Measurements from ENCODE around the gene STIM2.

STIM2 gene

GRCh38 chr4:26962720-26963119, 102.1 kb downstream of the STIM2 start:
- H3K27ac ChIP-seq: no peak overlapping the region
- TF ChIP-seq CTCF (conservative IDR thresholded peaks at IDR 0.05): no peak
- no peak for TF ChIP-seq ZFX (IDR thresholded peaks at IDR 0.05)

GRCh38 chr4:26964512-26964911, 103.9 kb downstream of the STIM2 start:
- no peak overlapping the region for H3K27ac ChIP-seq
- TF ChIP-seq CTCF (conservative IDR thresholded peaks at IDR 0.05) (no peak), ZFX (IDR thresholded peaks at IDR 0.05) (no peak)

GRCh38 chr4:26964994-26965393, 104.4 kb downstream of the STIM2 start:
- no peak overlapping the region for H3K27ac ChIP-seq
- TF ChIP-seq ZFX (IDR thresholded peaks at IDR 0.05) (no peak), CTCF (conservative IDR thresholded peaks at IDR 0.05) (no peak)

- H3K27ac ChIP-seq: peak overlapping the region; percentile 11; the same call in 1 of the 2 replicates
These were observed 115.0 kb downstream of the STIM2 start for GRCh38 chr4:26975464-26976181.

GRCh38 chr4:26978387-26979053, 117.9 kb downstream of the STIM2 start:
- TF ChIP-seq CTCF (conservative IDR thresholded peaks at IDR 0.05): no peak
- TF ChIP-seq ZFX (IDR thresholded peaks at IDR 0.05): no peak
- H3K27ac ChIP-seq: no peak overlapping the region

GRCh38 chr4:26984896-26985295, 124.3 kb downstream of the STIM2 start:
- TF ChIP-seq CTCF (conservative IDR thresholded peaks at IDR 0.05): no peak
- no peak for TF ChIP-seq ZFX (IDR thresholded peaks at IDR 0.05)
- H3K27ac ChIP-seq: no peak overlapping the region

- no peak overlapping the region for H3K27ac ChIP-seq
- TF ChIP-seq CTCF (conservative IDR thresholded peaks at IDR 0.05): no peak
These were observed 125.2 kb downstream of the STIM2 start for GRCh38 chr4:26985873-26986272.

- TF ChIP-seq ZFX (IDR thresholded peaks at IDR 0.05): no peak
- no peak for TF ChIP-seq CTCF (conservative IDR thresholded peaks at IDR 0.05)
- no peak overlapping the region for H3K27ac ChIP-seq
These were observed 126.5 kb downstream of the STIM2 start for GRCh38 chr4:26987191-26987590.

Data from C4-2B (cell line).